Forelimb muscle (tissue), 1 donor: Measurements from ENCODE around the gene SLC12A5. TPM values are rescaled to one million over a fixed set of nuclear protein-coding genes. Genes with fewer than 3 reads are reported as not detected.

Experiments used
- DNase-seq: peaks from one replicate; pipeline ENCODE4 v3.0.0-alpha.2; 2013; ENCODE audit warnings: low read depth
- polyA plus RNA-seq: library from polyadenylated mRNA; unstranded; fragments of 120-200 nt; gene quantifications from one replicate; pipeline ENCODE4 v1.2.1, GENCODE V29; 2013; ENCODE audit not compliant: insufficient read length

Gene SLC12A5
- polyA plus RNA-seq, 1 donor = 0.52 TPM

DNA sequence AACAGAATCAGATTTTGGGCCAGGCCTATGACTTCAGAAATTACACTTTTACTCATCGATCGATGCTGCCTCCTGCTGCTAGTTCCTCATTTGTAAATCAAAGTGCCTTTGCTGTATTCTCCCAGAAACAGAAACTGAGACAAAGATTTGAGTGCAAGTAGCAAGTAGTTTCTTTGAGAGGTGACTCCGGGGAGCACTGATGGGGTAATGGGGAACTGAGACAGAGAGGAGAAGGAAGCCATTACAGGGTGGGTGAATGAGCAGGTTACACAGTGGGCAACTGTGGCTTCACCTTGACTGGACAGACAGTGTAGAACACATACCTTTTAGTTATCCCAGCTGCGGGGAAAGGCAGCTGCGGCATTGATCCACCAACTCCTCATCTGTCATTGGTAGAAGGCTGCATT is 79.4 kb downstream of the SLC12A5 start:
- no peak for DNase-seq

- DNase-seq = no peak
These were observed 80.0 kb downstream of the SLC12A5 start for GRCh38 chr20:46108976-46109375.

Other genes starting within 250 kb of the SLC12A5 start
- gene WFDC3, start 237.3 kb upstream of the SLC12A5 start, polyA plus RNA-seq = 1.4 TPM
- gene DNTTIP1, start 237.3 kb upstream of the SLC12A5 start, polyA plus RNA-seq = 58.8 TPM
- 27.1 TPM for gene UBE2C, start 216.6 kb upstream of the SLC12A5 start, polyA plus RNA-seq
- gene TNNC2, start 201.9 kb upstream of the SLC12A5 start, polyA plus RNA-seq = 8,101 TPM
- 24.3 TPM for gene SNX21, start 195.4 kb upstream of the SLC12A5 start, polyA plus RNA-seq
- gene ACOT8, start 171.8 kb upstream of the SLC12A5 start, polyA plus RNA-seq = 23.4 TPM
- 3.4 TPM for gene ZSWIM3, start 171.6 kb upstream of the SLC12A5 start, polyA plus RNA-seq
- 11.5 TPM for gene ZSWIM1, start 148.0 kb upstream of the SLC12A5 start, polyA plus RNA-seq
- gene SPATA25, start 141.6 kb upstream of the SLC12A5 start, polyA plus RNA-seq = 10.3 TPM
- gene NEURL2, start 138.0 kb upstream of the SLC12A5 start, polyA plus RNA-seq = 20.1 TPM
- gene CTSA, start 137.9 kb upstream of the SLC12A5 start, polyA plus RNA-seq = 63.9 TPM
- 15.3 TPM for gene PLTP, start 117.1 kb upstream of the SLC12A5 start, polyA plus RNA-seq
- gene PCIF1, start 94.5 kb upstream of the SLC12A5 start, polyA plus RNA-seq = 22.3 TPM
- gene ZNF335, start 57.0 kb upstream of the SLC12A5 start, polyA plus RNA-seq = 11.4 TPM
- 0.44 TPM for gene MMP9, start 20.3 kb upstream of the SLC12A5 start, polyA plus RNA-seq
- gene NCOA5, start 60.7 kb downstream of the SLC12A5 start, polyA plus RNA-seq = 29.0 TPM
- 7.4 TPM for gene CD40, start 89.1 kb downstream of the SLC12A5 start, polyA plus RNA-seq